ENCODE results near the gene GNAS.

The GNAS gene

DNA sequence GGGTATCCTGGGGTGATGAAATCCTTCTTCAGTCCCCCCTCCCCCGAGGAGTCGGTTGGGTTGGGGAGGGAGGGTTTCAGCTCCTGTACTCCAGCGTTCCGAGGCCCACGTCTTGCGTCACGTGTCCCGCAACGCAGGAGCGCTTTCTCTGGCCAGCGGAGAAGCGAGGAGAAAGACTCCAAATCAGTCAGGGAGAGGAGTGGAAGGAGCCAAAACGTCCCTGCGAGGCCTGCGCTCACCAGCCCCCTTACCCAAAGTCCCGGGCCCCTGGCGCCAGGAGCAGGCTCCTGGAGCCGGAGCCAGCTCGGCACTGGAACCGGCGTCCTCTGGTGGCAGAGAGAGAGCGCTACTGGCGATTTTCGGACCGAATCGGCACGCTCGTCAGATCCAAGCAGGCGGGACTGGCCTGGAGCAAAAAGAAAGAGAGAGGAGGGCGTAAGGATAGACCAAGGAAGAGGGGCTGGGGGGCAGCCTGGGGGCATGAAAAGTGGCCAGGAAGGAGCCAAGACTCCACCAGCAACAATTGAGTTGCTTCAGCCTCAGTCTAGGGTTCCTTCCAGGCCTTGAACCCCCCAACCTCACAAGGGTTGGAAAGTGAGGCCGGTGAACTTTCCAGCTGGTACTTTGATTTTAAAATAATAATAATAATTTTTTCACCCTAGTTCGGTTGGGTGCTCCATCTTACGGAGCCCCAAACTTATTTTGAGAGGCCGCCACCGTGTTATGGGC lies at the start of gene GNAS:
GNAS (plus strand) TSS at position 174 of the 729 bp plus-strand sequence.
- no peaks in the 10 kb centered on the region for H3K9me3 ChIP-seq (ENCODE audit: insufficient read depth, low read length)
- H3K4me3 ChIP-seq (ENCODE audit: low read length): no peak within 1 kb of the TSS
- H3K4me2 ChIP-seq (ENCODE audit: low read length): no peak within 1 kb of the TSS
- H3K27ac ChIP-seq (ENCODE audit: low read length): no peak within 1 kb of the TSS
- H2AFZ ChIP-seq (ENCODE audit: low read depth, low read length): no peak within 1 kb of the TSS
- H3K79me2 ChIP-seq (ENCODE audit: low read length): peaks cover 32% of the 10 kb centered on the region
- peaks cover 9% of the 10 kb centered on the region for H3K27me3 ChIP-seq (ENCODE audit: low read depth, low read length)
- H3K9ac ChIP-seq (ENCODE audit: low read length): no peak within 1 kb of the TSS
- peaks cover 4% of the 10 kb centered on the region for H3K4me1 ChIP-seq (ENCODE audit: low read length)
- H3K36me3 ChIP-seq (replicated peaks; ENCODE audit: low read depth, low read length): peaks cover under 1% of the 10 kb centered on the region
- TF ChIP-seq EZH2phosphoT487 (IDR thresholded peaks at IDR 0.05; ENCODE audit: low read depth): no peak
- no peak for TF ChIP-seq CTCF (IDR thresholded peaks at IDR 0.05; ENCODE audit: low read depth, low read length)
- no peaks in the 10 kb centered on the region for H4K20me1 ChIP-seq (ENCODE audit: insufficient read depth, low read length)

- Histone ChIP-seq H3K27ac (ENCODE audit: low read length) (no peak overlapping the region), H4K20me1 (ENCODE audit: insufficient read depth, low read length) (no peaks in the 10 kb centered on the region), H3K9me3 (ENCODE audit: insufficient read depth, low read length) (no peaks in the 10 kb centered on the region), H2AFZ (ENCODE audit: low read depth, low read length) (no peak overlapping the region), H3K4me2 (ENCODE audit: low read length) (no peak overlapping the region), H3K36me3 (replicated peaks; ENCODE audit: low read depth, low read length) (no peaks in the 10 kb centered on the region), H3K4me1 (ENCODE audit: low read length) (no peaks in the 10 kb centered on the region), H3K9ac (ENCODE audit: low read length) (no peak overlapping the region), H3K4me3 (ENCODE audit: low read length) (no peak overlapping the region), H3K27me3 (ENCODE audit: low read depth, low read length) (peaks cover 70% of the 10 kb centered on the region), H3K79me2 (ENCODE audit: low read length) (no peaks in the 10 kb centered on the region)
- TF ChIP-seq EZH2phosphoT487 (IDR thresholded peaks at IDR 0.05; ENCODE audit: low read depth) (no peak), CTCF (IDR thresholded peaks at IDR 0.05; ENCODE audit: low read depth, low read length) (no peak)
Observed at GRCh38 chr20:58803533-58803932, 49.0 kb upstream of the GNAS start.

GRCh38 chr20:58807801-58808200 lies 44.7 kb upstream of the GNAS start:
- Histone ChIP-seq H3K4me1 (ENCODE audit: low read length) (no peaks in the 10 kb centered on the region), H3K9me3 (ENCODE audit: insufficient read depth, low read length) (no peaks in the 10 kb centered on the region), H4K20me1 (ENCODE audit: insufficient read depth, low read length) (no peaks in the 10 kb centered on the region), H3K9ac (ENCODE audit: low read length) (no peak overlapping the region), H3K79me2 (ENCODE audit: low read length) (no peaks in the 10 kb centered on the region), H3K4me2 (ENCODE audit: low read length) (no peak overlapping the region), H3K27me3 (ENCODE audit: low read depth, low read length) (peaks cover 60% of the 10 kb centered on the region), H3K36me3 (replicated peaks; ENCODE audit: low read depth, low read length) (no peaks in the 10 kb centered on the region), H2AFZ (ENCODE audit: low read depth, low read length) (no peak overlapping the region), H3K4me3 (ENCODE audit: low read length) (no peak overlapping the region), H3K27ac (ENCODE audit: low read length) (no peak overlapping the region)
- TF ChIP-seq EZH2phosphoT487 (IDR thresholded peaks at IDR 0.05; ENCODE audit: low read depth) (no peak), CTCF (IDR thresholded peaks at IDR 0.05; ENCODE audit: low read depth, low read length) (no peak)

- no peak for TF ChIP-seq EZH2phosphoT487 (IDR thresholded peaks at IDR 0.05; ENCODE audit: low read depth)
- TF ChIP-seq CTCF (IDR thresholded peaks at IDR 0.05; ENCODE audit: low read depth, low read length): no peak
- no peak overlapping the region for H3K27ac ChIP-seq (ENCODE audit: low read length)
- H3K27me3 ChIP-seq (ENCODE audit: low read depth, low read length): peaks cover 53% of the 10 kb centered on the region
- no peaks in the 10 kb centered on the region for H4K20me1 ChIP-seq (ENCODE audit: insufficient read depth, low read length)
- H3K9me3 ChIP-seq (ENCODE audit: insufficient read depth, low read length): no peaks in the 10 kb centered on the region
- no peaks in the 10 kb centered on the region for H3K79me2 ChIP-seq (ENCODE audit: low read length)
- no peak overlapping the region for H2AFZ ChIP-seq (ENCODE audit: low read depth, low read length)
- no peak overlapping the region for H3K9ac ChIP-seq (ENCODE audit: low read length)
- H3K36me3 ChIP-seq (replicated peaks; ENCODE audit: low read depth, low read length): no peaks in the 10 kb centered on the region
- H3K4me3 ChIP-seq (ENCODE audit: low read length): no peak overlapping the region
- H3K4me1 ChIP-seq (ENCODE audit: low read length): no peaks in the 10 kb centered on the region
- no peak overlapping the region for H3K4me2 ChIP-seq (ENCODE audit: low read length)
Observed at GRCh38 chr20:58808271-58809046, 44.1 kb upstream of the GNAS start.
